Choroid plexus epithelial cell (primary cell): Measurements from ENCODE around the gene IL27RA.

Experiments
- DNase-seq: peaks from one replicate; pipeline ENCODE4 v3.0.0-alpha.2; 2010; ENCODE audit warnings: low read depth
- H3K4me3 ChIP-seq: 2 replicates; pipeline ENCODE4 v1.5.1; 2011; ENCODE audit warnings: low read depth, mild to moderate bottlenecking, control low read depth, low read length, moderate library complexity
- TF ChIP-seq, protein P1 (sequence below): conservative IDR thresholded peaks from 2 replicates; pipeline ENCODE4 v1.5.1; 2011; ENCODE audit warnings: low read depth, mild to moderate bottlenecking, control low read depth, inconsistent platforms, low read length, moderate library complexity

The IL27RA gene

GRCh38 chr19:14031719-14032480 is at the start of gene IL27RA:
Gene IL27RA (plus strand): TSS chr19:14031762. CDS start chr19:14031873, 111 bp downstream.
- peak; percentile 32 for DNase-seq
- TF ChIP-seq, protein P1, sequence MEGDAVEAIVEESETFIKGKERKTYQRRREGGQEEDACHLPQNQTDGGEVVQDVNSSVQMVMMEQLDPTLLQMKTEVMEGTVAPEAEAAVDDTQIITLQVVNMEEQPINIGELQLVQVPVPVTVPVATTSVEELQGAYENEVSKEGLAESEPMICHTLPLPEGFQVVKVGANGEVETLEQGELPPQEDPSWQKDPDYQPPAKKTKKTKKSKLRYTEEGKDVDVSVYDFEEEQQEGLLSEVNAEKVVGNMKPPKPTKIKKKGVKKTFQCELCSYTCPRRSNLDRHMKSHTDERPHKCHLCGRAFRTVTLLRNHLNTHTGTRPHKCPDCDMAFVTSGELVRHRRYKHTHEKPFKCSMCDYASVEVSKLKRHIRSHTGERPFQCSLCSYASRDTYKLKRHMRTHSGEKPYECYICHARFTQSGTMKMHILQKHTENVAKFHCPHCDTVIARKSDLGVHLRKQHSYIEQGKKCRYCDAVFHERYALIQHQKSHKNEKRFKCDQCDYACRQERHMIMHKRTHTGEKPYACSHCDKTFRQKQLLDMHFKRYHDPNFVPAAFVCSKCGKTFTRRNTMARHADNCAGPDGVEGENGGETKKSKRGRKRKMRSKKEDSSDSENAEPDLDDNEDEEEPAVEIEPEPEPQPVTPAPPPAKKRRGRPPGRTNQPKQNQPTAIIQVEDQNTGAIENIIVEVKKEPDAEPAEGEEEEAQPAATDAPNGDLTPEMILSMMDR, result peak; percentile 78
- H3K4me3 ChIP-seq, result peak within 1 kb of the TSS; percentile 62

DNA sequence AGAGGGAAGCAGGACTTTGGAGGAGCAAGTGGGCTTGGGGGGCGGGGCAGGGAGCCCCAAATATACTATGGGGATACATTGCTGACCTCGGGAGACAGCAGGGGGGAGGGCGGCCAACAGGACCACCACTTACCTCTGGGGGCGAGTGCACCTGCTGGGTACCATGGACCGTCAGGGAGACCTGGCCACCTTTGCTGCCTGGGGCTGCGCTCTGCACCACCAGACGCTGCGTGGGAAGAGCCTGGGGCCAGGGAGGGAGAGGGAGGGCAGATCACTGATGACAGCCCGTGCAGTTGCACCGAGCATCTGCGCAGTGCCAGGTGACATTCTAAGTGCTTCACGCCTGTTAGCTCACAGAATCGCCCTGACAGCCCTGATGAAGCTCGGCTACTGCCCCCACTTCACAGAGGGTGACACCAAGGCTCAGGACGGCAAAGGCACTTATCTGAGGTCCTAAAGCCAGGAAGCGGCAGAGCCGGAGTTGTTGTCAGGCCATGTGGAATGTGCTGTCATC is 49.5 kb upstream of the IL27RA start:
- DNase-seq, result no peak
- H3K4me3 ChIP-seq, result no peak overlapping the region
- TF ChIP-seq, protein P1, result no peak

- no peak for DNase-seq
- TF ChIP-seq, protein P1, result no peak
- H3K4me3 ChIP-seq, result no peak overlapping the region
These were observed 48.8 kb upstream of the IL27RA start for GRCh38 chr19:13982773-13983172.

DNA sequence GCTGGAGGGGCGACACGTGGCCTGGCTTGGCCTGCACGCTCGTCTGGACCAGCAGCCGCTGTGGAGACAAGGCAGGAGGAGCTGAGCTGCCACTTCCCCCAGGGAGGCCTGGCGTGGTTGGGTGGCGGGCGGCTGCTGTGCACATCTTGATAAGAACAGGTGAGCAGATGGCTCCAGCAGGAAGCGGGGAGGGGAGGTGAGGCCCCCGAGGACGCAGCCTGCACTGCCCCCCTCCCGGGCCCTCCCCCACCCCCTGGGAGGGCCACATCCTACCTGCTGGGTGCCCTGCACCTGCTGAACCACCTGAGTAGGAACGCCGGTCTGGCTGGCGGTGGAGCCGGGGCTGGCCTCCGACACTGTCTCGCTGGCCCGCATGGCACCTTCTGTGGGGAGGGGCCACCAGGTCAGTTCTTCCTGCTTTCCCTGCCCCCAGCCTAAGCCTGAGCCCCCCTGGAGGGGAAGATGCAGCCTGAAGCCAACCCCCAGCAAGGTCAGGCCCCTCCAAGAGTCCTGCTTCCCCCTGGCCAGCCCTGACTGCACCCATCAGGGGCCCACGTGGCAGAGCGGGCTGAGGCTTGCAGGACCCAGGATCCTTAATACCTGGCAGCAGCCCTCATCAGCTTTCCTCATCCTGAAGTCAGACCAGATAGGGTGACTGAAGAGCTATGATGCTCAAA is 48.2 kb upstream of the IL27RA start:
- DNase-seq, result no peak
- H3K4me3 ChIP-seq, result no peak overlapping the region
- TF ChIP-seq, protein P1, result no peak

DNA sequence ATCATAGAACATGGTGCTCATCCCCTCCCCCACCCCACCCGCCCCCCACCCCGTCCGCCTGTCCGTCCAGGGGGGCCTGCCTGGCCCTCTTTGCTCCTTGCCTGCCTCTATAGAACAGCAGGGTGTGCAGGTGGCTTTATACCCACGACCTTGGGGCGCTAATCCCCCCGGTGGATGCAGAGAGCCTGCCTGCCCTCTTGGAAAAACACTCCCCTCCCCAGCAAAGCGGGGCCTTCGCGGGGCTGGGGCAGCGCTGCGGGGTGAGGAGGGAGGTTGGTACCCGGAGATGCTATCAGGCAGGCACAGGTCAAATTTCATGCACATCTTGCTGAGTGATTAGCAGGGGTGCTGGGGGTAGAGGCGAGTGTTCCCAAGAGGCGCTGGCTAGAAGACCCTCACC is 47.4 kb upstream of the IL27RA start:
- TF ChIP-seq, protein P1, result no peak
- H3K4me3 ChIP-seq, result no peak overlapping the region
- no peak for DNase-seq

- no peak overlapping the region for H3K4me3 ChIP-seq
- TF ChIP-seq, protein P1, result no peak
- no peak for DNase-seq
These were observed 46.5 kb upstream of the IL27RA start for GRCh38 chr19:13984875-13985741.
